Measurements from ENCODE around the gene LAMA5.

DNA sequence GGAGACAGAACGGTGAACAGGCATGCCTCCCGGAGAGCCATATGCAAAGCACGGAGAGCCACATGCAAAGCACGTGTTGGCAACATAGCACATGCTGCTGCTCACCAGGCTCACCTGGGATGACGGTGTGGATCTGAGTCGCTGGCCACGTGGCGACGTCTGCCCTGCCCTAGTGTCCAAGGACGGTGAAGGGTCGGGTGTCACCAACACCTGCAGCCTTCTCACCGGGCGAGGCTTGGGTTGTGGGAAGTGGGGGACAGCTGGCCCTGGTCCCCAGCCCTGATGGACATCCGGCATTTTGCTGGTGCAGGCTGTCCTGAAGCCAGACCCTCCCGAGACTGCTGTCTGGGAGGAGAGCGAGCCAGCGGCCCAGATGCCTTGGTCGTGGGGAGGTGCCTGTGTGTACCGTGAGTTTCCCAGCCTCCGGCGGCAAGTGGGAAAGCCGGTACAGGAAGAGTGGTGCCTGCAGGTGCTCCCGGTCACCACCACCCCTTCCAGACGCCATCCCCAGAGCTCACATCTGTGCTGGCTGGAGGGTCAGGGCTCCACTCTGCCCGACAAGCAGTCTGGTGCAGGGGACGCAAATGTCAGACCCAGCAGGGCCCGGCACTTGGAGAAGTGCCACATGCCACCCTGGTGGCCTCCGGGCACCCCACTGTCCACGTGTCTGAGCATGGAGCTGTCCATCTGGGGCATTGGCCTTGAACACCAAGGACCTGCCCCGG is 70.2 kb downstream of the LAMA5 start:
- TF ChIP-seq, protein P1, sequence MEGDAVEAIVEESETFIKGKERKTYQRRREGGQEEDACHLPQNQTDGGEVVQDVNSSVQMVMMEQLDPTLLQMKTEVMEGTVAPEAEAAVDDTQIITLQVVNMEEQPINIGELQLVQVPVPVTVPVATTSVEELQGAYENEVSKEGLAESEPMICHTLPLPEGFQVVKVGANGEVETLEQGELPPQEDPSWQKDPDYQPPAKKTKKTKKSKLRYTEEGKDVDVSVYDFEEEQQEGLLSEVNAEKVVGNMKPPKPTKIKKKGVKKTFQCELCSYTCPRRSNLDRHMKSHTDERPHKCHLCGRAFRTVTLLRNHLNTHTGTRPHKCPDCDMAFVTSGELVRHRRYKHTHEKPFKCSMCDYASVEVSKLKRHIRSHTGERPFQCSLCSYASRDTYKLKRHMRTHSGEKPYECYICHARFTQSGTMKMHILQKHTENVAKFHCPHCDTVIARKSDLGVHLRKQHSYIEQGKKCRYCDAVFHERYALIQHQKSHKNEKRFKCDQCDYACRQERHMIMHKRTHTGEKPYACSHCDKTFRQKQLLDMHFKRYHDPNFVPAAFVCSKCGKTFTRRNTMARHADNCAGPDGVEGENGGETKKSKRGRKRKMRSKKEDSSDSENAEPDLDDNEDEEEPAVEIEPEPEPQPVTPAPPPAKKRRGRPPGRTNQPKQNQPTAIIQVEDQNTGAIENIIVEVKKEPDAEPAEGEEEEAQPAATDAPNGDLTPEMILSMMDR (IDR thresholded peaks at IDR 0.05) = no peak
- no peak for TF ChIP-seq POLR2A (IDR thresholded peaks at IDR 0.05)

Data from thyroid gland (tissue), 4 donors.